ENCODE data around the gene DPPA3.

DNA sequence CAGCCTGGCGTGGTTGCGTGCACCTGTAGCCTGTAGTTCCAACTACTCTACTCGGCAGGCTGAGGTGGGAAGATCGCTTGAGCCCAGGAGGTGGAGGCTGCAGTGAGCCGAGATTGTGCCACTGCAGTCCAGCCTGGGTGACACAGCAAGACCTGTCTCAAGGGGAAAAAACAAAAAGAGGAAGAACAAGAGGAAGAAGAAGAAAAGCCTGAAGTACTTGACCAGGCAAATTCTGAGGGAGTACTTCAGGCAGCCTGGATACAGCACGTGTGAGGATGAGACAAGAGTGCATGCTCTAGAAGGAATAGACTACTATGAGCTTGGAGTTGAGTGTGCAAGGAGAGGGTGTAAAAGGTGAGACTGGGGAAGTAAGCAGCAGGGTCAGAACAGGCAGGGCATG lies 17.4 kb upstream of the DPPA3 start:
- TF ChIP-seq POLR2A (IDR thresholded peaks at IDR 0.05) = no peak
- TF ChIP-seq POLR2AphosphoS5 (IDR thresholded peaks at IDR 0.05) = no peak
- TF ChIP-seq CTCF (IDR thresholded peaks at IDR 0.05) = no peak

Data from sigmoid colon (tissue), 4 donors.